HEK293 (cell line): ENCODE results near the gene MRM1.

ENCODE experiments used
- CTCF ChIA-PET: fragments of 350-600 bp; formaldehyde crosslinking; extraction: SDS; loops from one replicate; lab custom pipeline; 2021; ENCODE audit warnings: antibody characterized with exemption; lab: Yijun Ruan, JAX
- POLR2A ChIA-PET: fragments of 300-600 bp; formaldehyde crosslinking; extraction: SDS; loops from one replicate; lab custom pipeline; 2020; ENCODE audit warnings: antibody characterized with exemption, inconsistent platforms; lab: Yijun Ruan, JAX
- H3K27ac ChIP-seq: fragments of 200-500 bp; sonication (Bioruptor generic); 2 replicates; pipeline ENCODE4 v1.5.1; 2014; ENCODE audit warnings: low read depth, low read length, control low read depth, inconsistent platforms; ENCODE audit errors: extremely low read depth
- H3K36me3 ChIP-seq, 2 experiments: fragments of 200-500 bp in 1 of 2; sonication (Bioruptor generic) in 1 of 2; 1 replicate in 1 of 2; 2 replicates in 1 of 2; pipeline ENCODE4 v1.5.1; 2014 to 2017; ENCODE audit warnings: inconsistent platforms in 2 of 2, low read length in 2 of 2; ENCODE audit not compliant: control insufficient read depth in 2 of 2, insufficient read depth in 1 of 2
- H3K4me1 ChIP-seq: fragments of 200-500 bp; sonication (Bioruptor generic); 2 replicates; pipeline ENCODE4 v1.5.1; 2014; ENCODE audit warnings: mild to moderate bottlenecking, low read length, inconsistent platforms; ENCODE audit not compliant: control insufficient read depth, insufficient read depth
- H3K4me3 ChIP-seq: 2 replicates; pipeline ENCODE4 v1.5.1; 2011; ENCODE audit warnings: low read depth, mild to moderate bottlenecking, control low read depth, low read length, moderate library complexity
- H3K9me3 ChIP-seq: fragments of 200-500 bp; sonication (Bioruptor generic); 2 replicates; pipeline ENCODE4 v1.5.1; 2014; ENCODE audit warnings: low read depth, low read length, inconsistent platforms; ENCODE audit not compliant: control insufficient read depth, insufficient read depth
- GLI2 ChIP-seq: fragments of 450-650 bp; formaldehyde crosslinking; IDR thresholded peaks from 2 replicates; pipeline ENCODE4; 2017; ENCODE audit warnings: missing biosample characterization, missing genetic modification characterization, low read depth, borderline replicate concordance
- HOXC10 ChIP-seq: sonication (generic); formaldehyde crosslinking; IDR thresholded peaks from 2 replicates; pipeline ENCODE4 v1.8.1; 2023; ENCODE audit warnings: mild to moderate bottlenecking, missing genetic modification reagents
- ZNF114 ChIP-seq: fragments of 450-650 bp; formaldehyde crosslinking; IDR thresholded peaks from 2 replicates; pipeline ENCODE4 v1.5.0; 2017; ENCODE audit warnings: missing biosample characterization, missing genetic modification characterization
- ZNF133 ChIP-seq: fragments of 450-650 bp; formaldehyde crosslinking; IDR thresholded peaks from 2 replicates; pipeline ENCODE4 v1.5.1; 2016; ENCODE audit warnings: missing biosample characterization, missing genetic modification characterization
- ZNF654 ChIP-seq: fragments of 450-650 bp; formaldehyde crosslinking; IDR thresholded peaks from 2 replicates; pipeline ENCODE4 v1.5.1; 2016; ENCODE audit warnings: low read depth, missing biosample characterization, missing genetic modification characterization
- ZNF658 ChIP-seq: fragments of 450-650 bp; formaldehyde crosslinking; IDR thresholded peaks from 2 replicates; pipeline ENCODE4; 2016; ENCODE audit warnings: missing biosample characterization, missing genetic modification characterization
- TF ChIP-seq, protein P1 (sequence below): fragments of 450-650 bp; formaldehyde crosslinking; IDR thresholded peaks from 2 replicates; pipeline ENCODE4 v1.5.1; 2016; ENCODE audit warnings: missing biosample characterization, missing genetic modification characterization
- TF ChIP-seq, protein P2 (sequence below): fragments of 450-650 bp; formaldehyde crosslinking; IDR thresholded peaks from 2 replicates; pipeline ENCODE4 v1.5.1; 2016; ENCODE audit warnings: missing biosample characterization, missing genetic modification characterization
- TF ChIP-seq, protein P3 (sequence below): fragments of 450-650 bp; formaldehyde crosslinking; IDR thresholded peaks from 2 replicates; pipeline ENCODE4 v1.5.1; 2016; ENCODE audit warnings: missing biosample characterization, missing genetic modification characterization
- TF ChIP-seq, protein P4 (sequence below): fragments of 450-650 bp; formaldehyde crosslinking; IDR thresholded peaks from 2 replicates; pipeline ENCODE4 v1.5.1; 2016; ENCODE audit warnings: missing biosample characterization, missing genetic modification characterization
- TF ChIP-seq, protein P5 (sequence below): fragments of 450-650 bp; formaldehyde crosslinking; IDR thresholded peaks from 2 replicates; pipeline ENCODE4 v1.5.1; 2017; ENCODE audit warnings: missing biosample characterization, missing genetic modification characterization
- TF ChIP-seq, protein P6 (sequence below): fragments of 450-650 bp; formaldehyde crosslinking; IDR thresholded peaks from 2 replicates; pipeline ENCODE4 v1.5.1; 2016; ENCODE audit warnings: missing biosample characterization, missing genetic modification characterization
- TF ChIP-seq, protein P7 (sequence below): fragments of 450-650 bp; formaldehyde crosslinking; IDR thresholded peaks from 2 replicates; pipeline ENCODE4 v1.5.1; 2016; ENCODE audit warnings: missing biosample characterization, missing genetic modification characterization
- TF ChIP-seq, protein P8 (sequence below): fragments of 450-650 bp; formaldehyde crosslinking; IDR thresholded peaks from 2 replicates; pipeline ENCODE4 v1.5.1; 2016; ENCODE audit warnings: missing biosample characterization, missing genetic modification characterization, borderline replicate concordance
- TF ChIP-seq, protein P9 (sequence below): IDR thresholded peaks from 2 replicates; pipeline ENCODE4 v1.6.1; 2011; ENCODE audit warnings: mild to moderate bottlenecking, low read depth, low read length, borderline replicate concordance

MRM1 gene

DNA sequence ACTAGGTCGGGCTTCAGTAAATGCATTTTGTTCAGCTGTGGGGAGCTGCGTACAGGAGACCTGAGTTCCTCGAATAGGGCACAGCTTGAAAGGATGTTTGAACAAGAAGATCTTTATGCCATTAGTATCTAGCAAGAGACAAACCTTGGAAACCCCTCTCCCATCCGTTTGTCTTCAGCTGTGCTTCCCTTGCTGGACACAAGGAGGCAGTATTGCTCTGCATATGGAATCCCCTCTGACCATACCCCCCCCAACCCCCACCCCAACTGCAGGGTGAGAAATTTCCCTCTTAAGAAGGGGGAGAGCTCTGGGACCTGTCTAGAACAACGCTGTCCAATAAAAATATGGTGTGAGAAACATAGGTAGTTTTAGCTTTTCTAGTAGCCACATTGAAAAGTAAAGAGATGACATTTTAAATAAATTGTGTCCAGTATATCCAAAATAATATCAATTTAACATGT lies 1.6 kb downstream of the MRM1 start:
- H3K36me3 ChIP-seq: peaks cover 4 to 36% of the 10 kb centered on the region in 2 experiments; a peak in 2 of 3 replicates
- no peaks in the 10 kb centered on the region for H3K9me3 ChIP-seq
- CTCF ChIA-PET: interaction anchor here (0.6 to 3.9 kb wide), 46 partner anchors 8 to 1730 kb away, joined by 3 to 45 read pairs (median 4); partner anchors contain the start of genes DHRS11, MYO19 and PIGW
- no peak overlapping the region for H3K27ac ChIP-seq
- peaks cover 9% of the 10 kb centered on the region; the same call in 1 of the 2 replicates for H3K4me1 ChIP-seq
- POLR2A ChIA-PET: interaction anchor here (0.6 to 3.2 kb wide), 15 partner anchors 10 to 1168 kb away, joined by 3 to 70 read pairs (median 4); partner anchors contain the start of genes AATF, DHRS11, MYO19 and PIGW
- H3K4me3 ChIP-seq: peak overlapping the region; percentile 88
- TF ChIP-seq, protein P1, sequence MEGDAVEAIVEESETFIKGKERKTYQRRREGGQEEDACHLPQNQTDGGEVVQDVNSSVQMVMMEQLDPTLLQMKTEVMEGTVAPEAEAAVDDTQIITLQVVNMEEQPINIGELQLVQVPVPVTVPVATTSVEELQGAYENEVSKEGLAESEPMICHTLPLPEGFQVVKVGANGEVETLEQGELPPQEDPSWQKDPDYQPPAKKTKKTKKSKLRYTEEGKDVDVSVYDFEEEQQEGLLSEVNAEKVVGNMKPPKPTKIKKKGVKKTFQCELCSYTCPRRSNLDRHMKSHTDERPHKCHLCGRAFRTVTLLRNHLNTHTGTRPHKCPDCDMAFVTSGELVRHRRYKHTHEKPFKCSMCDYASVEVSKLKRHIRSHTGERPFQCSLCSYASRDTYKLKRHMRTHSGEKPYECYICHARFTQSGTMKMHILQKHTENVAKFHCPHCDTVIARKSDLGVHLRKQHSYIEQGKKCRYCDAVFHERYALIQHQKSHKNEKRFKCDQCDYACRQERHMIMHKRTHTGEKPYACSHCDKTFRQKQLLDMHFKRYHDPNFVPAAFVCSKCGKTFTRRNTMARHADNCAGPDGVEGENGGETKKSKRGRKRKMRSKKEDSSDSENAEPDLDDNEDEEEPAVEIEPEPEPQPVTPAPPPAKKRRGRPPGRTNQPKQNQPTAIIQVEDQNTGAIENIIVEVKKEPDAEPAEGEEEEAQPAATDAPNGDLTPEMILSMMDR (tag by site-specific recombination): peak; percentile 65
- TF ChIP-seq, protein P2, sequence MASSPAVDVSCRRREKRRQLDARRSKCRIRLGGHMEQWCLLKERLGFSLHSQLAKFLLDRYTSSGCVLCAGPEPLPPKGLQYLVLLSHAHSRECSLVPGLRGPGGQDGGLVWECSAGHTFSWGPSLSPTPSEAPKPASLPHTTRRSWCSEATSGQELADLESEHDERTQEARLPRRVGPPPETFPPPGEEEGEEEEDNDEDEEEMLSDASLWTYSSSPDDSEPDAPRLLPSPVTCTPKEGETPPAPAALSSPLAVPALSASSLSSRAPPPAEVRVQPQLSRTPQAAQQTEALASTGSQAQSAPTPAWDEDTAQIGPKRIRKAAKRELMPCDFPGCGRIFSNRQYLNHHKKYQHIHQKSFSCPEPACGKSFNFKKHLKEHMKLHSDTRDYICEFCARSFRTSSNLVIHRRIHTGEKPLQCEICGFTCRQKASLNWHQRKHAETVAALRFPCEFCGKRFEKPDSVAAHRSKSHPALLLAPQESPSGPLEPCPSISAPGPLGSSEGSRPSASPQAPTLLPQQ: peak; percentile 97
- TF ChIP-seq, protein P3, sequence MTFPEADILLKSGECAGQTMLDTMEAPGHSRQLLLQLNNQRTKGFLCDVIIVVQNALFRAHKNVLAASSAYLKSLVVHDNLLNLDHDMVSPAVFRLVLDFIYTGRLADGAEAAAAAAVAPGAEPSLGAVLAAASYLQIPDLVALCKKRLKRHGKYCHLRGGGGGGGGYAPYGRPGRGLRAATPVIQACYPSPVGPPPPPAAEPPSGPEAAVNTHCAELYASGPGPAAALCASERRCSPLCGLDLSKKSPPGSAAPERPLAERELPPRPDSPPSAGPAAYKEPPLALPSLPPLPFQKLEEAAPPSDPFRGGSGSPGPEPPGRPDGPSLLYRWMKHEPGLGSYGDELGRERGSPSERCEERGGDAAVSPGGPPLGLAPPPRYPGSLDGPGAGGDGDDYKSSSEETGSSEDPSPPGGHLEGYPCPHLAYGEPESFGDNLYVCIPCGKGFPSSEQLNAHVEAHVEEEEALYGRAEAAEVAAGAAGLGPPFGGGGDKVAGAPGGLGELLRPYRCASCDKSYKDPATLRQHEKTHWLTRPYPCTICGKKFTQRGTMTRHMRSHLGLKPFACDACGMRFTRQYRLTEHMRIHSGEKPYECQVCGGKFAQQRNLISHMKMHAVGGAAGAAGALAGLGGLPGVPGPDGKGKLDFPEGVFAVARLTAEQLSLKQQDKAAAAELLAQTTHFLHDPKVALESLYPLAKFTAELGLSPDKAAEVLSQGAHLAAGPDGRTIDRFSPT: no peak
- TF ChIP-seq ZNF658 (tag by site-specific recombination): no peak
- TF ChIP-seq ZNF114 (tag by site-specific recombination): no peak
- no peak for TF ChIP-seq HOXC10
- TF ChIP-seq, protein P4, sequence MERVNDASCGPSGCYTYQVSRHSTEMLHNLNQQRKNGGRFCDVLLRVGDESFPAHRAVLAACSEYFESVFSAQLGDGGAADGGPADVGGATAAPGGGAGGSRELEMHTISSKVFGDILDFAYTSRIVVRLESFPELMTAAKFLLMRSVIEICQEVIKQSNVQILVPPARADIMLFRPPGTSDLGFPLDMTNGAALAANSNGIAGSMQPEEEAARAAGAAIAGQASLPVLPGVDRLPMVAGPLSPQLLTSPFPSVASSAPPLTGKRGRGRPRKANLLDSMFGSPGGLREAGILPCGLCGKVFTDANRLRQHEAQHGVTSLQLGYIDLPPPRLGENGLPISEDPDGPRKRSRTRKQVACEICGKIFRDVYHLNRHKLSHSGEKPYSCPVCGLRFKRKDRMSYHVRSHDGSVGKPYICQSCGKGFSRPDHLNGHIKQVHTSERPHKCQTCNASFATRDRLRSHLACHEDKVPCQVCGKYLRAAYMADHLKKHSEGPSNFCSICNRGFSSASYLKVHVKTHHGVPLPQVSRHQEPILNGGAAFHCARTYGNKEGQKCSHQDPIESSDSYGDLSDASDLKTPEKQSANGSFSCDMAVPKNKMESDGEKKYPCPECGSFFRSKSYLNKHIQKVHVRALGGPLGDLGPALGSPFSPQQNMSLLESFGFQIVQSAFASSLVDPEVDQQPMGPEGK (tag by site-specific recombination): peak; percentile 79
- TF ChIP-seq, protein P5, sequence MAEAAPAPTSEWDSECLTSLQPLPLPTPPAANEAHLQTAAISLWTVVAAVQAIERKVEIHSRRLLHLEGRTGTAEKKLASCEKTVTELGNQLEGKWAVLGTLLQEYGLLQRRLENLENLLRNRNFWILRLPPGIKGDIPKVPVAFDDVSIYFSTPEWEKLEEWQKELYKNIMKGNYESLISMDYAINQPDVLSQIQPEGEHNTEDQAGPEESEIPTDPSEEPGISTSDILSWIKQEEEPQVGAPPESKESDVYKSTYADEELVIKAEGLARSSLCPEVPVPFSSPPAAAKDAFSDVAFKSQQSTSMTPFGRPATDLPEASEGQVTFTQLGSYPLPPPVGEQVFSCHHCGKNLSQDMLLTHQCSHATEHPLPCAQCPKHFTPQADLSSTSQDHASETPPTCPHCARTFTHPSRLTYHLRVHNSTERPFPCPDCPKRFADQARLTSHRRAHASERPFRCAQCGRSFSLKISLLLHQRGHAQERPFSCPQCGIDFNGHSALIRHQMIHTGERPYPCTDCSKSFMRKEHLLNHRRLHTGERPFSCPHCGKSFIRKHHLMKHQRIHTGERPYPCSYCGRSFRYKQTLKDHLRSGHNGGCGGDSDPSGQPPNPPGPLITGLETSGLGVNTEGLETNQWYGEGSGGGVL (tag by site-specific recombination): peak; percentile 86
- TF ChIP-seq, protein P6, sequence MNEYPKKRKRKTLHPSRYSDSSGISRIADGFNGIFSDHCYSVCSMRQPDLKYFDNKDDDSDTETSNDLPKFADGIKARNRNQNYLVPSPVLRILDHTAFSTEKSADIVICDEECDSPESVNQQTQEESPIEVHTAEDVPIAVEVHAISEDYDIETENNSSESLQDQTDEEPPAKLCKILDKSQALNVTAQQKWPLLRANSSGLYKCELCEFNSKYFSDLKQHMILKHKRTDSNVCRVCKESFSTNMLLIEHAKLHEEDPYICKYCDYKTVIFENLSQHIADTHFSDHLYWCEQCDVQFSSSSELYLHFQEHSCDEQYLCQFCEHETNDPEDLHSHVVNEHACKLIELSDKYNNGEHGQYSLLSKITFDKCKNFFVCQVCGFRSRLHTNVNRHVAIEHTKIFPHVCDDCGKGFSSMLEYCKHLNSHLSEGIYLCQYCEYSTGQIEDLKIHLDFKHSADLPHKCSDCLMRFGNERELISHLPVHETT (tag by site-specific recombination): no peak
- TF ChIP-seq, protein P7, sequence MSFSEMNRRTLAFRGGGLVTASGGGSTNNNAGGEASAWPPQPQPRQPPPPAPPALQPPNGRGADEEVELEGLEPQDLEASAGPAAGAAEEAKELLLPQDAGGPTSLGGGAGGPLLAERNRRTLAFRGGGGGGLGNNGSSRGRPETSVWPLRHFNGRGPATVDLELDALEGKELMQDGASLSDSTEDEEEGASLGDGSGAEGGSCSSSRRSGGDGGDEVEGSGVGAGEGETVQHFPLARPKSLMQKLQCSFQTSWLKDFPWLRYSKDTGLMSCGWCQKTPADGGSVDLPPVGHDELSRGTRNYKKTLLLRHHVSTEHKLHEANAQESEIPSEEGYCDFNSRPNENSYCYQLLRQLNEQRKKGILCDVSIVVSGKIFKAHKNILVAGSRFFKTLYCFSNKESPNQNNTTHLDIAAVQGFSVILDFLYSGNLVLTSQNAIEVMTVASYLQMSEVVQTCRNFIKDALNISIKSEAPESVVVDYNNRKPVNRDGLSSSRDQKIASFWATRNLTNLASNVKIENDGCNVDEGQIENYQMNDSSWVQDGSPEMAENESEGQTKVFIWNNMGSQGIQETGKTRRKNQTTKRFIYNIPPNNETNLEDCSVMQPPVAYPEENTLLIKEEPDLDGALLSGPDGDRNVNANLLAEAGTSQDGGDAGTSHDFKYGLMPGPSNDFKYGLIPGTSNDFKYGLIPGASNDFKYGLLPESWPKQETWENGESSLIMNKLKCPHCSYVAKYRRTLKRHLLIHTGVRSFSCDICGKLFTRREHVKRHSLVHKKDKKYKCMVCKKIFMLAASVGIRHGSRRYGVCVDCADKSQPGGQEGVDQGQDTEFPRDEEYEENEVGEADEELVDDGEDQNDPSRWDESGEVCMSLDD (tag by site-specific recombination): 0 out of 2 replicates have a peak, but pooled peaks have one; percentile 48
- peak; percentile 59 for TF ChIP-seq ZNF654 (tag by site-specific recombination)
- TF ChIP-seq GLI2 (tag by site-specific recombination): no peak
- TF ChIP-seq, protein P8, sequence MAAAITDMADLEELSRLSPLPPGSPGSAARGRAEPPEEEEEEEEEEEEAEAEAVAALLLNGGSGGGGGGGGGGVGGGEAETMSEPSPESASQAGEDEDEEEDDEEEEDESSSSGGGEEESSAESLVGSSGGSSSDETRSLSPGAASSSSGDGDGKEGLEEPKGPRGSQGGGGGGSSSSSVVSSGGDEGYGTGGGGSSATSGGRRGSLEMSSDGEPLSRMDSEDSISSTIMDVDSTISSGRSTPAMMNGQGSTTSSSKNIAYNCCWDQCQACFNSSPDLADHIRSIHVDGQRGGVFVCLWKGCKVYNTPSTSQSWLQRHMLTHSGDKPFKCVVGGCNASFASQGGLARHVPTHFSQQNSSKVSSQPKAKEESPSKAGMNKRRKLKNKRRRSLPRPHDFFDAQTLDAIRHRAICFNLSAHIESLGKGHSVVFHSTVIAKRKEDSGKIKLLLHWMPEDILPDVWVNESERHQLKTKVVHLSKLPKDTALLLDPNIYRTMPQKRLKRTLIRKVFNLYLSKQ: no peak
- TF ChIP-seq, protein P9, sequence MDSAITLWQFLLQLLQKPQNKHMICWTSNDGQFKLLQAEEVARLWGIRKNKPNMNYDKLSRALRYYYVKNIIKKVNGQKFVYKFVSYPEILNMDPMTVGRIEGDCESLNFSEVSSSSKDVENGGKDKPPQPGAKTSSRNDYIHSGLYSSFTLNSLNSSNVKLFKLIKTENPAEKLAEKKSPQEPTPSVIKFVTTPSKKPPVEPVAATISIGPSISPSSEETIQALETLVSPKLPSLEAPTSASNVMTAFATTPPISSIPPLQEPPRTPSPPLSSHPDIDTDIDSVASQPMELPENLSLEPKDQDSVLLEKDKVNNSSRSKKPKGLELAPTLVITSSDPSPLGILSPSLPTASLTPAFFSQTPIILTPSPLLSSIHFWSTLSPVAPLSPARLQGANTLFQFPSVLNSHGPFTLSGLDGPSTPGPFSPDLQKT: no peak
- no peak for TF ChIP-seq ZNF133 (tag by site-specific recombination)
